ENCODE data around the gene TYSND1.
"Not testable (repeated sequence)": the region's sequence is repeated elsewhere in the genome, so short reads cannot be mapped to it uniquely, and the experiment has no call there.

The TYSND1 gene

DNA sequence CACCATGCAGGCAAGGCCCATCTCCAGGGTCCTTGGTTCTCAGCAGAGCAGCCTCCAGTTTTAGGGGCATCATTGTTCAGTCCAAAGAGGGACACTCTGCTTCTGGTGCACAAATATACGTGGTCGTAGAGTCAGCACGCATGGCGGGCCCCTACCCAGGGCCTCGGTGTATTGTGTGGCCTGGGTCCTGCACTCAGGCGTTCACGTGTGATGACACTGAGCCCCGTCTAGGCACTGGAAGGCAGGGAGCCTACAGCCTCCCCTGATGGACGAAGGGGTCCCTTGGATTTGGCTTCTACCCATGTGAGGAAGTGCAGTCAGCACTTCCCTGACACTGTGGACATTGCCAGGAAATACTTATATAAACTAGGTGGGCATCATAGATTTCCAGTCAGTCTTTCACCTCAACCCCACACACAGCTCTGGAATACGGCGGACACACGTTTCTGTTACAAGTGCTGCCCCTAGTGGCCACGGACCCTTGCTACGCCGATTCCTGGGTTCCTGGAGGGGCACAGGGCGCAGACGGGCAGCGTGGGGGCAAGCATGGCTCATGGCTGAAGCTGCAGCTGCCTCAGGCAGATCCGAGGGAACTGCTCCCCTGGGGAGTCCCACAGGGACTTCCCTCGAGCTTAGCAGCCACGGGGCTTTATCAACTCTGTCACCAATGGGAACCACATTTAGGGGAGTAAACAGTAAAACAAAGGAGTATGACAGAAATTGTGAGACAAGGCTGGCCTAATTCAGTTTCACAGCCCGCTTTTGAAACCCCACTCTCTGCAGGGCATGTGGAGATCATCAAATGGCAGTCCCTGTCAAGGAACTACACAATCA lies 39.3 kb downstream of the TYSND1 start:
- DNase-seq: no peak

- DNase-seq: no peak
Measured at GRCh38 chr10:70101668-70102067, 44.8 kb downstream of the TYSND1 start.

GRCh38 chr10:70101068-70101562 lies 45.4 kb downstream of the TYSND1 start:
- DNase-seq: not testable (repeated sequence)

DNA sequence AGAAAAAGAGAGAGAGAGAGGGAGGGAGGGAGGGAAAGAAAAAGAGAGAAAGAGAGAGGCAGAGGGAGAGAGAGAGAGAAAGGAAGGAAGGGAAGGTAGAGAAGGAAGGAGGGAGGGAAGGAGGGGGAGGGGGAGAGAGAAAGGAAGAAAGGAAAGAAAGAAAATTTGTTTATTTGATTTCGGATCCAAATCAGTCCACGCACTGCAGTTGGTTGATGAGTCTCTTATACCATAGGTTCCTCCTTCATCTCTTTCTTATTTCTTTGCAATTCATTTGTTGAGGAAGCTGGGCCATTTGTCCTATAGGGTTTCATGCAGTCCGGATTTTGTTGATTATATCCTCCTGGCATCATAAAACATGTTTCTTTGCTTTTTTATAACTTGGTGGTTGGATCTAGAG lies 48.2 kb downstream of the TYSND1 start:
- no peak for DNase-seq

DNA sequence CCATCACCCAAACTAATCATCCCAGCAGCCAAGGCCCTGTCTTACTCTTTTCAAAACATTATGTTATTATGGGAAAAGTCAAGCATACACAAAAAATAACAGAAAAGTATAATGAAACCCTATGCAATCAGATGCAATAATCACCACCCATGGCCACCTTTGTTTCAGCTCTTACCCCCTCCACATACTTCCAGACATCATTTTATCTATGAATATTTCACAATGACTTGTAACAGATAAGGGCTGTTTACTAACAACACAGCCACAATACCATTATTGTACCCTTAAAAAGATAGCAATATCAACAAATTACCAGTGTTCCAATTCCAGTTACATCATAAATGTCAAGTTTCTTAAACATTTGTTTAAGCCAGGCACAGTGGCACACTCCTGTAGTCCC lies 49.0 kb downstream of the TYSND1 start:
- DNase-seq: no peak

- no peak for DNase-seq
Measured at GRCh38 chr10:70096705-70097420, 49.6 kb downstream of the TYSND1 start.

DNA sequence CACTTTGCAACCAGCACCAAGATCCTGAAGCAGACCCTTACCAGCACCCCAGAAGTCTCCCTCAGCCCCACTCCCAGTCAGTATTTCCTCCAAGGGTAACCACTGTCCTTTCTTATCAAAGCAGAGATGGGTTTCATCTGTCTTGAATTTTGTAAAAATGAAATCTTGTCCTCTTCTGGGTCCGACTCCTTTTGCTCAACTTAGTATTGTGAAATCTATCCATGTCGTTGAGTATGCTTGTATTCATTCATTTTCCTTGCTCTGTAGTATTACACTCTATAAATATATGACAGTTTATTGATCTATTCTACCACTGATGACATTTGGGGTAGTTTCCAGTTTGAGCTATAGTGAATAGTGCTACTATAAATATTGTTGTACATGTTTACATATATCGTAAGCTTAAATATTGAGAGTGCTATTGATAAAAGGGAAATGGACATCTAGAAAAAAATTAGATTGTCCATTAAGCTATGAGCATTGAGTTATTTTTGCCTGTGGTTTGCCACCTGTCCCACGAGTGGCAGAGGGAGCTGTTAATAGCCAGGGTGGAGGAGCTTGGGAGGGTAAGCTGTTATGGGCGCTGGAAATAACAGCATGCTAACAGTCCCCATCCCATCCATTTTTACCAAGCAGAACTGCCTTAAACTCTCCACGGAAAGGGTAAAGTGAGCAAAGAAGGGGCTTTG lies 50.3 kb downstream of the TYSND1 start:
- no peak for DNase-seq

DNA sequence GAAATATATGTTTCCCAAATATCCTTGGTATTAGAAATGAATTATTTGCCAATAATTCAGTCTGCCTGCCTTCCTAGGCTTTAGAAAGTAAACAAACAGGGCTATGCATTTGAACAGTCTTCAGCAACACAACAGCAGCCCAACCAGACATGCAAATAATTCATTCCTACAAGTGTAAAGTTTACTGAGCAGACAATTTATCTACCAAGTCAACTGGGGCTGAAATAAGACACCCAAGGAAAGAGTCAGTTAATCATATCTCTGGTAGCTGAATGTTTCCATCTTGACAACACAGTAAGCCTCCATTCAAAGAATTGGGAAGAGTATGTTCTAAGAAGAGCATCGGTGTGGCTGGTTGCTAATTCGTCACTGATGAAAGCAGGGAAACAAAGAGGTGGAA lies 52.2 kb downstream of the TYSND1 start:
- DNase-seq: no peak

DNA sequence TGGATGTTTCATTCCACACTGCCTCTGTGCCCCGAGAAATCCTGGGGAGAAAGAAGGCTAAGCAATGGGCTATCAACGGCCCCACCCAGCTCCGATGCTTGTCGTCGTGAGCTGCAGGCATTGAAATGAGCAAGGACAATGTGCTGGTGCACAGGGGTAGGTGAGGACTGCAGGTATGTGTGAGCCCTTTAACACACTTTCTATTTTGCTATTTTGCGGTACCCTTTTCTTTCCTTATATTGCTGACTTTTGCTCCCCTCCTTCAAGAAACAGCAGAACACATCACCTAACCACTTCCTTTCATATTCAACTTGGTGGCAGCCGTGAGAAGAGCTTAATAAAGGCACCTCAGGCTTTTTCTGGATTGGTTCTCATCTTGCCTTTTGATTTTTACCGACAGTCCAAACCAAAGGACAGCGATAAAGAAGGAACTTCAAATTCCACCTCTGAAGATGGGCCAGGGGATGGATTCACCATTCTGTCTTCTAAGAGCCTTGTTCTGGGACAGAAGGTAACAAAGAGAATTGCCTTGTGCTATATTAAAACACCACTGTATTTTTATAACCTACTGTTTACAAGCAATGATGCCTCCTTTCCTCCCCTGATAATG lies 53.1 kb downstream of the TYSND1 start:
- DNase-seq: no peak

DNA sequence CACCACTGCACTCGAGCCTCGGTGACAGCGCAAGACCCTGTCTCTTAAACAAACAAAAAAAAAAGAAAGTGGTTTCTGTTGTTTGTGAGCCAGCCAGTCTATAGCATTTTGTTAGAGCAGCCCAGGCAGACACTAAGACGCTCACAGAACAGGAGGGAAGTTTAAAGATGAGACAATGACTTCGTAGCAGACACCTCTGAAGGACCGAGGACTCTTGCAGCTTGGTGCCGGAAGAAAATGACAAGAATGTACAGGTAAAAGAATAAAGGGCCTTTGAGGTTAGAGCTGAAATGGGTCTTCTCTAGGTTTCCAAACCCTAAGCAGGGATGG lies 54.1 kb downstream of the TYSND1 start:
- DNase-seq: no peak

DNA sequence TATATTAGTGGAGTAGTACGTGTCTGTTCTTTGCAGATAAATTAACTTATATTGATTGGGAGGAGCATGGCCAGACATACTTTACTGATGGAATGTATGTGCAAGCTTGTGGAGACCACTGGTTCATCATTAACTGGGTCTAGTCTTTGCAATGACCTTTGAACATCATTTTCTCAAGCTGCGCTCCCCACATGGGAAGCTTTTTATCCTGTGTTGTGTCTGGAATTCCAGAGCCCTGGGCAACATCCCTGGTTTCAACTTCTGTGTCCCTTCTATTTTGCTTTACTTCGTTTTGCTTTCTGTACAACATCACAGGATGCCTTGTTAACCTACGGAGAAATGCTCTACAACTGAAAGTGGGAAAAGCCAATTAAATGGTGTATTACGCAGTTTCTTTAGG lies 55.5 kb downstream of the TYSND1 start:
- no peak for DNase-seq

DNA sequence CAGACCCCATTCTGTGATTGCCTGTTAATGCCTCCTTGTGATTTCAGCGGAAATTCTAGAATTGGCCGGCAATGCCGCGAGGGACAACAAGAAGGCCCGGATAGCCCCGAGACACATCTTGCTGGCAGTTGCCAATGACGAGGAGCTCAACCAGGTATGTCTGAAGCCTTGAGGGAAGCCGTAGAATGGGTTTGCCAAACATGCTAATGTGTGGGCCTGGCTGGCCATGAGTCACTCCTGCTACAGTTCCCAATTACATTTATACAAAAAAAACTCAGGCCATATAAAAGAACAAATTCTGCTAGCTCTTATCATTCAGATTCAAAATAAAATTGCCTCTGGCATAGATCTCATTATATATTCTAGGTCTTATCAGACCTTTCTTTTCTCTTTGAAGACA lies 56.5 kb downstream of the TYSND1 start:
- no peak for DNase-seq

- no peak for DNase-seq
Measured at GRCh38 chr10:70088308-70088698, 58.2 kb downstream of the TYSND1 start.

Data from CD4-positive, alpha-beta T cell treated with Interferon gamma for 1 hour (primary cell).